CD4-positive, alpha-beta T cell (primary cell): ENCODE results near the gene ANLN. TPM values are rescaled to one million over a fixed set of nuclear protein-coding genes. Genes with fewer than 3 reads are reported as not detected.

Experiments used
- ATAC-seq: fragments of 200-7000 bp; cut with Tn5 transposase; one replicate; pipeline ENCODE4 v1.10.0; 2022; ENCODE audit warnings: mild to moderate bottlenecking; ENCODE audit not compliant: poor library complexity
- CTCF ChIA-PET: fragments of 350-600 bp; sonication (Branson Sonifier 250); formaldehyde crosslinking; loops from one replicate; lab custom pipeline; 2021; ENCODE audit warnings: antibody characterized with exemption, inconsistent platforms; lab: Charles Lee
- POLR2A ChIA-PET: fragments of 350-600 bp; sonication (Branson Sonifier 250); formaldehyde crosslinking; loops from one replicate; lab custom pipeline; 2021; ENCODE audit warnings: antibody characterized with exemption, inconsistent platforms; lab: Charles Lee
- DNase-seq, 14 experiments: peaks; one replicate each; pipeline ENCODE4 v3.0.0-alpha.2; 2013 to 2020; ENCODE audit warnings: mixed read lengths in 2 of 14
- H3K27ac ChIP-seq, 2 donors: one replicate each; pipeline versions ENCODE4 v1.5.1 to v1.7.0; 2013; ENCODE audit warnings: low read length in 2 of 2, low read depth in 1 of 2, mild to moderate bottlenecking in 1 of 2
- H3K27me3 ChIP-seq, 2 experiments: 1 replicate in 1 of 2; 2 replicates in 1 of 2; pipeline versions ENCODE4 v1.6.1 to v1.7.0; 2013; ENCODE audit warnings: low read length in 2 of 2, control low read depth in 1 of 2, mild to moderate bottlenecking in 1 of 2, moderate library complexity in 1 of 2; ENCODE audit not compliant: insufficient read depth in 2 of 2, control insufficient read depth in 1 of 2
- H3K36me3 ChIP-seq: one replicate; pipeline ENCODE4 v1.6.1; 2013; ENCODE audit warnings: low read length, control low read depth; ENCODE audit not compliant: insufficient read depth
- H3K4me1 ChIP-seq: one replicate; pipeline ENCODE4 v1.6.1; 2013; ENCODE audit warnings: low read length, control low read depth; ENCODE audit not compliant: insufficient read depth
- H3K4me3 ChIP-seq: one replicate; pipeline ENCODE4 v1.5.1; 2013; ENCODE audit warnings: mild to moderate bottlenecking, low read length, moderate library complexity
- H3K9me3 ChIP-seq, 2 experiments: 1 replicate in 1 of 2; 2 replicates in 1 of 2; pipeline versions ENCODE4 v1.6.1 to v1.7.0; 2013; ENCODE audit warnings: low read length in 2 of 2, mild to moderate bottlenecking in 2 of 2, control low read depth in 1 of 2, moderate library complexity in 1 of 2; ENCODE audit not compliant: control insufficient read depth in 1 of 2, insufficient read depth in 1 of 2
- H3K27ac Mint-ChIP-seq: one replicate; pipeline ENCODE4 v1.8.0; 2020; ENCODE audit warnings: mixed read lengths
- H3K27me3 Mint-ChIP-seq: one replicate; pipeline ENCODE4 v1.8.0; 2021; ENCODE audit warnings: mixed read lengths
- H3K36me3 Mint-ChIP-seq: one replicate; pipeline ENCODE4 v1.8.0; 2021; ENCODE audit warnings: low read depth, mixed read lengths
- H3K4me1 Mint-ChIP-seq: one replicate; pipeline ENCODE4 v1.8.0; 2021; ENCODE audit warnings: low read depth, mixed read lengths
- H3K4me3 Mint-ChIP-seq: one replicate; pipeline ENCODE4 v1.8.0; 2020; ENCODE audit warnings: mild to moderate bottlenecking, mixed read lengths
- H3K9me3 Mint-ChIP-seq: one replicate; pipeline ENCODE4 v1.8.0; 2020; ENCODE audit warnings: mixed read lengths
- CTCF ChIP-seq: fragments of 200-600 bp; IDR thresholded peaks from one replicate; pipeline ENCODE4 v1.8.0; 2022; ENCODE audit warnings: antibody characterized with exemption, mild to moderate bottlenecking
- intact Hi-C, 2 experiments: fragments of 100-400 bp; cut with DNase I in 1 of 2; cut with micrococcal nuclease in 1 of 2; formaldehyde crosslinking; loops; one replicate each; pipeline versions ENCODE4 v1.15.1 to v1.9.0; 2023 to 2025; cut with DNase I, micrococcal nuclease
- total RNA-seq, 174 experiments: library from RNA in 2 of 174; stranded (reverse) in 2 of 174; gene quantifications; one replicate each; pipeline ENCODE4 v1.2.3 and lab custom pipeline; 2021 to 2026

The ANLN gene
- total RNA-seq, 2 experiments from 2014 or later, result 0.33 to 1.1 TPM

- no peak overlapping the region for H3K4me3 Mint-ChIP-seq
- Histone ChIP-seq H3K4me3 (no peak overlapping the region), H3K9me3 (no peaks in the 10 kb centered on the region), H3K36me3 (no peaks in the 10 kb centered on the region), H3K27ac (no peak overlapping the region), H3K27me3 (no peaks in the 10 kb centered on the region), H3K4me1 (no peaks in the 10 kb centered on the region)
- no peaks in the 10 kb centered on the region for H3K9me3 Mint-ChIP-seq
- CTCF ChIA-PET, result interaction anchor here (2.1 kb wide), 1 partner anchor 10 kb away, joined by 9 read pairs; a partner anchor contains a TSS
- POLR2A ChIA-PET, result no interaction called here
- no peaks in the 10 kb centered on the region for H3K4me1 Mint-ChIP-seq
- DNase-seq (no peak), ATAC-seq (no peak)
- H3K27ac Mint-ChIP-seq, result no peak overlapping the region
- no peaks in the 10 kb centered on the region for H3K36me3 Mint-ChIP-seq
- intact Hi-C loops, result no loop called here
- no peak for TF ChIP-seq CTCF
- no peaks in the 10 kb centered on the region for H3K27me3 Mint-ChIP-seq
Observed at GRCh38 chr7:36357054-36357453, 32.6 kb upstream of the ANLN start.

GRCh38 chr7:36358589-36358988 is 31.1 kb upstream of the ANLN start:
- intact Hi-C loops, result no loop called here
- no peaks in the 10 kb centered on the region for H3K9me3 Mint-ChIP-seq

GRCh38 chr7:36360244-36360643 is 29.4 kb upstream of the ANLN start:
- Histone ChIP-seq H3K27ac (no peak overlapping the region), H3K9me3 (no peaks in the 10 kb centered on the region), H3K27me3 (no peaks in the 10 kb centered on the region), H3K4me3 (no peak overlapping the region), H3K36me3 (no peaks in the 10 kb centered on the region), H3K4me1 (no peaks in the 10 kb centered on the region)
- Mint-ChIP-seq H3K27me3 (no peaks in the 10 kb centered on the region), H3K4me1 (no peaks in the 10 kb centered on the region), H3K27ac (no peak overlapping the region), H3K9me3 (no peaks in the 10 kb centered on the region), H3K36me3 (no peaks in the 10 kb centered on the region), H3K4me3 (no peak overlapping the region)
- CTCF ChIA-PET, result no interaction called here
- DNase-seq, result no peak
- POLR2A ChIA-PET, result no interaction called here
- ATAC-seq, result no peak
- intact Hi-C loops, result loop anchor here in 1 of 2 experiments (5.0 kb wide), 2 partner anchors 203 to 663 kb away; partner anchors contain the start of gene HERPUD2
- TF ChIP-seq CTCF, result no peak

More at GRCh38 chr7:36358589-36358988, 31.1 kb upstream of the ANLN start:
- Mint-ChIP-seq H3K27me3 (no peaks in the 10 kb centered on the region), H3K36me3 (no peaks in the 10 kb centered on the region), H3K27ac (no peak overlapping the region), H3K4me1 (no peaks in the 10 kb centered on the region), H3K4me3 (no peak overlapping the region)
- DNase-seq (no peak), ATAC-seq (no peak)
- CTCF ChIA-PET, result interaction anchor here (2.1 kb wide), 1 partner anchor 9 kb away, joined by 9 read pairs; a partner anchor contains a TSS
- Histone ChIP-seq H3K36me3 (no peaks in the 10 kb centered on the region), H3K27me3 (no peaks in the 10 kb centered on the region), H3K27ac (no peak overlapping the region), H3K4me3 (no peak overlapping the region), H3K9me3 (no peaks in the 10 kb centered on the region), H3K4me1 (no peaks in the 10 kb centered on the region)
- no peak for TF ChIP-seq CTCF
- POLR2A ChIA-PET, result no interaction called here
